H9 (cell line): ENCODE measurements around the gene CST11. TPM values are rescaled to one million over a fixed set of nuclear protein-coding genes. Genes with fewer than 3 reads are reported as not detected.

ENCODE experiments used
- DNase-seq: peaks from one replicate; pipeline ENCODE4 v3.0.0-alpha.2; 2017
- H2AFZ ChIP-seq: one replicate; pipeline ENCODE4 v1.6.1; 2013; ENCODE audit warnings: mild to moderate bottlenecking, low read length, control low read depth, moderate library complexity
- H2AK5ac ChIP-seq: 2 replicates; pipeline ENCODE4 v1.6.1; 2013; ENCODE audit warnings: low read length, control low read depth, mixed read lengths; ENCODE audit not compliant: insufficient read length
- H2BK120ac ChIP-seq: one replicate; pipeline ENCODE4 v1.6.1; 2013; ENCODE audit warnings: low read depth, mild to moderate bottlenecking, low read length, control low read depth, inconsistent platforms; ENCODE audit not compliant: poor library complexity, severe bottlenecking
- H2BK12ac ChIP-seq: 2 replicates; pipeline ENCODE4 v1.6.1; 2013; ENCODE audit warnings: low read length, control low read depth, mixed read lengths, low read depth; ENCODE audit not compliant: insufficient read length
- H2BK15ac ChIP-seq: 2 replicates; pipeline ENCODE4 v1.6.1; 2013; ENCODE audit warnings: low read depth, low read length, control low read depth
- H2BK20ac ChIP-seq: one replicate; pipeline ENCODE4 v1.6.1; 2013; ENCODE audit warnings: low read depth, mild to moderate bottlenecking, low read length, control low read depth, inconsistent platforms; ENCODE audit not compliant: poor library complexity, severe bottlenecking
- H2BK5ac ChIP-seq: 2 replicates; pipeline ENCODE4 v1.6.1; 2013; ENCODE audit warnings: low read length, control low read depth, mixed read lengths; ENCODE audit not compliant: insufficient read length
- H3K14ac ChIP-seq: 2 replicates; pipeline ENCODE4 v1.6.1; 2013; ENCODE audit warnings: low read length, control low read depth; ENCODE audit not compliant: insufficient read depth
- H3K18ac ChIP-seq: 2 replicates; pipeline ENCODE4 v1.6.1; 2013; ENCODE audit warnings: low read depth, mild to moderate bottlenecking, mixed read lengths, low read length, control low read depth; ENCODE audit not compliant: insufficient read length
- H3K23ac ChIP-seq: 2 replicates; pipeline ENCODE4 v1.6.1; 2013; ENCODE audit warnings: low read length, control low read depth, mixed read lengths, low read depth; ENCODE audit not compliant: insufficient read length
- H3K23me2 ChIP-seq: 2 replicates; pipeline ENCODE4 v1.6.1; 2013; ENCODE audit warnings: low read depth, mild to moderate bottlenecking, mixed read lengths, low read length, control low read depth; ENCODE audit not compliant: insufficient read length, poor library complexity, severe bottlenecking
- H3K27ac ChIP-seq: 2 replicates; pipeline ENCODE4 v1.5.1; 2013; ENCODE audit warnings: low read length, control low read depth, mixed read lengths, low read depth; ENCODE audit not compliant: insufficient read length
- H3K27me3 ChIP-seq: 2 replicates; pipeline ENCODE4 v1.6.1; 2013; ENCODE audit warnings: low read length, control low read depth, inconsistent platforms; ENCODE audit not compliant: insufficient read depth
- H3K4ac ChIP-seq: 2 replicates; pipeline ENCODE4 v1.6.1; 2013; ENCODE audit warnings: low read depth, mild to moderate bottlenecking, control low read depth, inconsistent platforms, low read length, moderate library complexity
- H3K4me1 ChIP-seq: 2 replicates; pipeline ENCODE4 v1.6.1; 2013; ENCODE audit warnings: low read length, control low read depth, inconsistent platforms; ENCODE audit not compliant: insufficient read depth
- H3K4me2 ChIP-seq: 2 replicates; pipeline ENCODE4 v1.6.1; 2013; ENCODE audit warnings: low read length, control low read depth, mixed read lengths; ENCODE audit not compliant: insufficient read length, insufficient read depth
- H3K56ac ChIP-seq: 2 replicates; pipeline ENCODE4 v1.6.1; 2013; ENCODE audit warnings: low read depth, mild to moderate bottlenecking, mixed read lengths, low read length, control low read depth; ENCODE audit not compliant: insufficient read length
- H3K79me1 ChIP-seq: 2 replicates; pipeline ENCODE4 v1.6.1; 2013; ENCODE audit warnings: low read depth, mild to moderate bottlenecking, moderate library complexity, low read length, control low read depth, inconsistent platforms; ENCODE audit not compliant: insufficient read depth, poor library complexity, severe bottlenecking
- H3K79me2 ChIP-seq: 2 replicates; pipeline ENCODE4 v1.6.1; 2013; ENCODE audit warnings: low read length, control low read depth, inconsistent platforms; ENCODE audit not compliant: insufficient read depth
- H3K9ac ChIP-seq: 2 replicates; pipeline ENCODE4 v1.6.1; 2013; ENCODE audit warnings: low read length, control low read depth, mixed read lengths; ENCODE audit not compliant: insufficient read length; ENCODE audit errors: extremely low read depth
- H3K9me3 ChIP-seq: one replicate; pipeline ENCODE4 v1.6.1; 2013; ENCODE audit warnings: low read depth, low read length, inconsistent platforms; ENCODE audit not compliant: control insufficient read depth
- H3T11ph ChIP-seq: one replicate; pipeline ENCODE4 v1.6.1; 2013; ENCODE audit warnings: mild to moderate bottlenecking, low read length, control low read depth, inconsistent platforms
- H4K20me1 ChIP-seq: one replicate; pipeline ENCODE4 v1.6.1; 2013; ENCODE audit not compliant: control insufficient read depth, insufficient read length, insufficient read depth
- H4K5ac ChIP-seq: 2 replicates; pipeline ENCODE4 v1.6.1; 2013; ENCODE audit warnings: low read depth, mild to moderate bottlenecking, mixed read lengths, low read length, control low read depth; ENCODE audit not compliant: insufficient read length
- H4K8ac ChIP-seq: replicated peaks from 2 replicates; pipeline ENCODE4 v1.6.1; 2013; ENCODE audit warnings: low read length, control low read depth, mixed read lengths, low read depth; ENCODE audit not compliant: insufficient read length
- H4K91ac ChIP-seq: 2 replicates; pipeline ENCODE4 v1.6.1; 2013; ENCODE audit warnings: low read depth, mild to moderate bottlenecking, moderate library complexity, mixed read lengths, low read length, control low read depth; ENCODE audit not compliant: insufficient read length
- H3K27ac Mint-ChIP-seq, 3 experiments: 2 replicates in 2 of 3; 3 replicates in 1 of 3; pipeline ENCODE4 v1.8.0; 2020 to 2021; ENCODE audit warnings: mixed read lengths in 3 of 3, mild to moderate bottlenecking in 1 of 3, moderate library complexity in 1 of 3
- H3K27me3 Mint-ChIP-seq: 2 replicates; pipeline ENCODE4 v1.8.0; 2021; ENCODE audit warnings: low read depth, mild to moderate bottlenecking, moderate library complexity, mixed read lengths
- H3K36me3 Mint-ChIP-seq, 3 experiments: 2 replicates in 2 of 3; 3 replicates in 1 of 3; pipeline ENCODE4 v1.8.0; 2020 to 2021; ENCODE audit warnings: low read depth in 3 of 3, mixed read lengths in 3 of 3; ENCODE audit not compliant: insufficient read depth in 1 of 3
- H3K4me1 Mint-ChIP-seq, 2 experiments: 2 replicates each; pipeline ENCODE4 v1.8.0; 2020; ENCODE audit warnings: mixed read lengths in 2 of 2
- H3K4me3 Mint-ChIP-seq, 2 experiments: 2 replicates in 1 of 2; 3 replicates in 1 of 2; pipeline ENCODE4 v1.8.0; 2020 to 2021; ENCODE audit warnings: mild to moderate bottlenecking in 2 of 2, mixed read lengths in 2 of 2, moderate library complexity in 1 of 2
- H3K9me3 Mint-ChIP-seq, 2 experiments: 2 replicates in 1 of 2; 3 replicates in 1 of 2; pipeline ENCODE4 v1.8.0; 2020; ENCODE audit warnings: mild to moderate bottlenecking in 2 of 2, mixed read lengths in 2 of 2, moderate library complexity in 1 of 2
- CTCF ChIP-seq: fragments of 200-600 bp; sonication (generic); conservative IDR thresholded peaks from 3 replicates; pipeline ENCODE4 v1.8.0; 2021; ENCODE audit warnings: antibody characterized with exemption, mild to moderate bottlenecking
- WGBS: extraction: QIAGEN DNeasy Blood & Tissue Kit; methylation state at CpG from one replicate; pipeline ENCODE4 v1.1.7; 2013; ENCODE audit warnings: missing lambda C conversion rate, low lambda C conversion rate, mixed read lengths; ENCODE audit not compliant: insufficient read length; ENCODE audit errors: extremely low coverage; 5-methylcytosine and 5-hydroxymethylcytosine counted together
- total RNA-seq: library from RNA; stranded (reverse); gene quantifications from 2 replicates; pipeline ENCODE4 v1.2.1, GENCODE V29; 2021

The CST11 gene
- total RNA-seq, 1 experiment from 2014 or later = not detected

GRCh38 chr20:23440004-23440403 lies 12.7 kb downstream of the CST11 start:
- WGBS = no CpG with 5 or more reads among the region's 2 CpGs
- Histone ChIP-seq H3K18ac (no peak overlapping the region), H3K79me1 (no peaks in the 10 kb centered on the region), H3K79me2 (no peaks in the 10 kb centered on the region), H4K20me1 (no peaks in the 10 kb centered on the region), H3K56ac (no peak overlapping the region), H3K27ac (no peak overlapping the region), H3K4me2 (no peak overlapping the region), H4K5ac (no peak overlapping the region), H2AFZ (no peak overlapping the region), H2BK12ac (no peak overlapping the region), H3K9ac (no peak overlapping the region), H2BK20ac (no peak overlapping the region), H2BK15ac (no peak overlapping the region), H3K27me3 (no peaks in the 10 kb centered on the region), H3K23ac (no peak overlapping the region), H3K9me3 (no peaks in the 10 kb centered on the region), H2AK5ac (no peak overlapping the region), H3K14ac (no peak overlapping the region), H4K91ac (no peak overlapping the region), H2BK5ac (no peak overlapping the region), H2BK120ac (no peak overlapping the region), H3K4me1 (no peaks in the 10 kb centered on the region), H3K4ac (no peak overlapping the region), H4K8ac (no peak overlapping the region), H3T11ph (no peak overlapping the region), H3K23me2 (no peaks in the 10 kb centered on the region)
- Mint-ChIP-seq H3K9me3 (no peaks in the 10 kb centered on the region), H3K27ac (no peak overlapping the region), H3K36me3 (no peaks in the 10 kb centered on the region), H3K27me3 (no peaks in the 10 kb centered on the region; the same call in 1 of the 2 replicates), H3K4me3 (no peak overlapping the region), H3K4me1 (peaks cover 0 to 8% of the 10 kb centered on the region in 2 experiments; a peak in 2 of 4 replicates)
- no peak for DNase-seq
- no peak for TF ChIP-seq CTCF
